ENCODE results near the gene GRHL3. TPM values are rescaled to one million over a fixed set of nuclear protein-coding genes. Genes with fewer than 3 reads are reported as not detected.

The GRHL3 gene
- total and polyA plus RNA-seq, 2 experiments from 2014 or later = 2.7 to 6.9 TPM

DNA sequence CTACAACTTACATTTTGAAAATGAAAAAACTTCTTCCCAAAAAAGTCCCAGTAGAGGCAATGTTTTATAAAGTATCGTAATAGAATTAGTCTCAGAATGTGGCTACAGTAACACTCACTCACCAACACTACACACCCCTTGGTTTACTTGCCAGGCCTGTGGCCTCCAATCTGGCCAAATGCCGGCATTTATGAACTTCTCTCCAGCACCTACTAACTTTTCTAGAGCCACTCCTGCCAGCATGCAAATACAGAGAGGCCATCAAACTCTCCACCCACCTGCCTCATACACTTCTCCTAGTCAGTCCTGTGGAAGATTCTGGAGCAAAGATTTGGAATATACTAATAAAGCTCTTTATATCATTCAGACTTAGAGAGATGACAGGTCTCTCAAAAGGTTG is 62.1 kb downstream of the GRHL3 start:
- Histone ChIP-seq H3K27me3 (no peaks in the 10 kb centered on the region), H3K9me3 (ENCODE audit: low read depth) (no peaks in the 10 kb centered on the region), H3K4me3 (no peak overlapping the region), H3K36me3 (replicated peaks; ENCODE audit: insufficient read depth, low read depth) (no peaks in the 10 kb centered on the region), H3K4me2 (no peak overlapping the region), H3K9me2 (replicated peaks; ENCODE audit: insufficient read depth) (no peaks in the 10 kb centered on the region), H3K27ac (no peak overlapping the region), H2AFZ (no peak overlapping the region), H3K4me1 (ENCODE audit: insufficient read depth) (peaks cover 4% of the 10 kb centered on the region), H3K79me2 (no peaks in the 10 kb centered on the region), H4K20me1 (ENCODE audit: insufficient read depth, poor library complexity, severe bottlenecking) (no peaks in the 10 kb centered on the region)
- 90% methylated on average over 2 of the region's 2 CpGs for WGBS (ENCODE audit: low lambda C conversion rate, missing lambda C conversion rate)
- DNase-seq (ENCODE audit: low spot score) = no peak
- TF ChIP-seq EZH2phosphoT487 (IDR thresholded peaks at IDR 0.05; ENCODE audit: low read depth, severe bottlenecking, unreplicated experiment) = no peak
- TF ChIP-seq CTCF (IDR thresholded peaks at IDR 0.05; ENCODE audit: poor library complexity) = no peak
- TF ChIP-seq EZH2 (IDR thresholded peaks at IDR 0.05; ENCODE audit: borderline replicate concordance) = no peak

DNA sequence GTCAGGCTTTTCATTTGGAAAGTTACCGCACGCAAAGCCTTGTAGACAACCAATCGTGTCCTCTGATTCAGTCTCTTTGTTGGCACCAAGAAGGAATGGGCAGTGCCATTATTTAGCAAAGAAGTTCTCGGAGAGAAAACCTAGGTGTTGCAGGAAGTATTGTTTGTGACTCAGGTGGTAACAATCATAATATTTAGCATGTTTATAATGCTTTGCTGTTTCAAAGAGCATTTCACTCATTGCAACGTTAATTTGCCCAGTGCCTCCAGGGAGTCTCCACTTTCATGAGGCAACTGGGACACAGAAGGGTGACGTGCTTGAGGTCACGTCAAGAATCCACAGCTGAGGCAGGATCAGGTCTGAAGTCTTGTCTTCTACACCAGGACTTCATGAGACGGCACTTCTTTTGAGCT is 63.0 kb downstream of the GRHL3 start:
- no peak for DNase-seq (ENCODE audit: low spot score)
- no peak overlapping the region for H2AFZ ChIP-seq
- H3K9me3 ChIP-seq (ENCODE audit: low read depth) = no peaks in the 10 kb centered on the region
- H3K36me3 ChIP-seq (replicated peaks; ENCODE audit: insufficient read depth, low read depth) = no peaks in the 10 kb centered on the region
- no peaks in the 10 kb centered on the region for H3K27me3 ChIP-seq
- TF ChIP-seq EZH2 (IDR thresholded peaks at IDR 0.05; ENCODE audit: borderline replicate concordance) = no peak
- TF ChIP-seq EZH2phosphoT487 (IDR thresholded peaks at IDR 0.05; ENCODE audit: low read depth, severe bottlenecking, unreplicated experiment) = no peak
- TF ChIP-seq CTCF (IDR thresholded peaks at IDR 0.05; ENCODE audit: poor library complexity) = no peak
- H3K4me2 ChIP-seq = no peak overlapping the region
- H3K4me3 ChIP-seq = no peak overlapping the region
- H3K9me2 ChIP-seq (replicated peaks; ENCODE audit: insufficient read depth) = no peaks in the 10 kb centered on the region
- 89% methylated on average over 8 of the region's 8 CpGs for WGBS (ENCODE audit: low lambda C conversion rate, missing lambda C conversion rate)
- H3K79me2 ChIP-seq = no peaks in the 10 kb centered on the region
- no peaks in the 10 kb centered on the region for H4K20me1 ChIP-seq (ENCODE audit: insufficient read depth, poor library complexity, severe bottlenecking)
- no peak overlapping the region for H3K27ac ChIP-seq
- H3K4me1 ChIP-seq (ENCODE audit: insufficient read depth) = peaks cover 4% of the 10 kb centered on the region

DNA sequence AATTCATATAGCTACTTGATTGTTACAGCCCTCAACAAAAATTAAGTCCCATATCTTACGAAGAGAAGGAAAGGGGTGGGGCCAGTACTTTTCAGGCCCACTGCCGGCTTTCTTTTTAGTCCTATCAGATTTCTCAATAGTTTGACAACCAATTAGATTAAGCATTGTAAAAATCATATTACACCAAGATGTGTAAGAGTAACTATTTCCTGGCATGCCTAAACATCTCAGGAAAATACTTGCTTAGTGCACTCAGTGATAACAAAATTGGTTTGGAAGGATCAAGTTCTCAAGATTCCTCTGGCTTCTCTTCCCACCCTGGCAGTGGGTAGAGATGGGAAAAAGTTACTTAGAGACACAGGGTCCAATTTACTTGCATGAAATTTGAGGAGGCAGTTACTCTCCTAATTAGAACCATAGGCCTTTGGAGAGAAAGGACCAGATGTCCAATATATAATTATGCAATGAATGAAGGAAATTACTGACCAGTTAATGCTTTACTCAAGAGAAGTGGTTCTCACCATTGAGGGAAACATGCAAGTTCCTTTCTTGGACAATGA is 64.3 kb downstream of the GRHL3 start:
- DNase-seq (ENCODE audit: low spot score) = no peak
- WGBS (ENCODE audit: low lambda C conversion rate, missing lambda C conversion rate) = 78% methylated on average over 2 of the region's 2 CpGs
- H4K20me1 ChIP-seq (ENCODE audit: insufficient read depth, poor library complexity, severe bottlenecking) = no peaks in the 10 kb centered on the region

More for the DNA sequence above, 64.3 kb downstream of the GRHL3 start:
- peaks cover 4% of the 10 kb centered on the region for H3K4me1 ChIP-seq (ENCODE audit: insufficient read depth)
- H3K4me3 ChIP-seq = no peak overlapping the region
- H2AFZ ChIP-seq = no peak overlapping the region
- H3K9me3 ChIP-seq (ENCODE audit: low read depth) = no peaks in the 10 kb centered on the region
- no peaks in the 10 kb centered on the region for H3K9me2 ChIP-seq (replicated peaks; ENCODE audit: insufficient read depth)
- no peaks in the 10 kb centered on the region for H3K36me3 ChIP-seq (replicated peaks; ENCODE audit: insufficient read depth, low read depth)
- H3K27me3 ChIP-seq = no peaks in the 10 kb centered on the region
- H3K79me2 ChIP-seq = no peaks in the 10 kb centered on the region
- no peak overlapping the region for H3K27ac ChIP-seq
- no peak overlapping the region for H3K4me2 ChIP-seq
- TF ChIP-seq EZH2 (IDR thresholded peaks at IDR 0.05; ENCODE audit: borderline replicate concordance) (no peak), CTCF (IDR thresholded peaks at IDR 0.05; ENCODE audit: poor library complexity) (no peak), EZH2phosphoT487 (IDR thresholded peaks at IDR 0.05; ENCODE audit: low read depth, severe bottlenecking, unreplicated experiment) (no peak)

Data from hepatocyte (in vitro differentiated cells).